ENCODE measurements around the gene TPM3.
"Not testable (repeated sequence)": the region's sequence is repeated elsewhere in the genome, so short reads cannot be mapped to it uniquely, and the experiment has no call there.

Gene TPM3

DNA sequence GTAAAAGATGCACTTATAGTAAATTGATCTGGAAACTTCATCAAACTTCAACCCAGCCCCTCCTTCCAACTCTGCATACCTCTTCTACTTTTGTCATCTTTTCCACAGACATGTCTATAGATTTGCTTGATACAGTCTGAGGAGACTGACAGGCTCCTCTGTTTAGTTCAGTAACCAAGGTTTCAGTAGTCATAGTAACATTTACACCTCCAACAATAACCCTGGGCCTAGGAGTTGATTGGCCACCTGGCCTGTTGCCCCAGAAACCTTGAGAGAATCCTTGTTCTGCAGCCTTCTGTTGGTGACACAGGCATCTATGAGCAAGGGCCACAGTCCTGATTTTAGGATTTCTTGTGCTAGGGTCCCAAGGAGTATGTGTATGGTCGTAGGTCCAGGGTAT, 14.3 kb upstream of the TPM3 start, which contains the start of gene CFAP141 (continued):
- TF ChIP-seq GLIS3 (CRISPR knock-in tag; IDR thresholded peaks at IDR 0.05) (no peak), PPARA (CRISPR knock-in tag; IDR thresholded peaks at IDR 0.05; ENCODE audit: borderline replicate concordance) (no peak)

DNA sequence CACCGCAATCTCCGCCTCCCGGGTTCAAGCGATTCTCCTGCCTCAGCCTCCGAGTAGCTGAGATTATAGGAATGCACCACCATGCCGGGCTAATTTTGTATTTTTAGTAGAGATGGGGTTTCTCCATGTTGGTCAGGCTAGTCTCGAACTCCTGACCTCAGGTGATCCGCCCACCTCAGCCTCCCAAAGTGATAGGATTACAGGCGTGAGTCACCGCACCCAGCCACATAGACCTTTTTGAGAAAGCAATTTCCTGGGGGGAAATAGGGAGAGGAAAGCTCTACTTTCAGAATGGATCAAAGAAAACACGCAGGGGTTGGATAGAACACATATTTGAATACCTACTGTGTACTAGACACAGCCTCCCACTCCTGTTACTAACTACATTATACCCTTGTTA, 13.9 kb upstream of the TPM3 start:
- ATAC-seq, result not testable (repeated sequence)

DNA sequence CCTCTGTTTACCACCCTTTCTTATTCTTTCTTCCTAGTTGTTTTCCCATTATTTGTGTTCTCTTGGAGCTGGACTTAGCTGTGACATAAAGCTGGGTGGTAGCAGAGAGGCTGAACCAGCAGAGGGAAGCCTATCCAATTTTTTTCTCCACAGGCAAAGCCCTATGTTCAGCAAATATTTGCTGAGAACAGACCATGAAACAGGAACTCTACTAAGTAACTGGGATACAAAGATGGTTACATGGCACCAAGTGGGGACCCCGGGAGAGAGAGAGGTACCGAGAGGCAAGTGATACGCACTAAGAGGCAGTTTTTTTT, 7.6 kb upstream of the TPM3 start:
- no peak for TF ChIP-seq ZNF70 (CRISPR knock-in tag; IDR thresholded peaks at IDR 0.05)
- TF ChIP-seq, protein P1, sequence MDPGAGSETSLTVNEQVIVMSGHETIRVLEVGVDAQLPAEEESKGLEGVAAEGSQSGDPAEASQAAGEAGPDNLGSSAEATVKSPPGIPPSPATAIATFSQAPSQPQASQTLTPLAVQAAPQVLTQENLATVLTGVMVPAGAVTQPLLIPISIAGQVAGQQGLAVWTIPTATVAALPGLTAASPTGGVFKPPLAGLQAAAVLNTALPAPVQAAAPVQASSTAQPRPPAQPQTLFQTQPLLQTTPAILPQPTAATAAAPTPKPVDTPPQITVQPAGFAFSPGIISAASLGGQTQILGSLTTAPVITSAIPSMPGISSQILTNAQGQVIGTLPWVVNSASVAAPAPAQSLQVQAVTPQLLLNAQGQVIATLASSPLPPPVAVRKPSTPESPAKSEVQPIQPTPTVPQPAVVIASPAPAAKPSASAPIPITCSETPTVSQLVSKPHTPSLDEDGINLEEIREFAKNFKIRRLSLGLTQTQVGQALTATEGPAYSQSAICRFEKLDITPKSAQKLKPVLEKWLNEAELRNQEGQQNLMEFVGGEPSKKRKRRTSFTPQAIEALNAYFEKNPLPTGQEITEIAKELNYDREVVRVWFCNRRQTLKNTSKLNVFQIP (CRISPR knock-in tag; IDR thresholded peaks at IDR 0.05; ENCODE audit: borderline replicate concordance, low read depth), result no peak
- TF ChIP-seq ZC3H10 (CRISPR knock-in tag; IDR thresholded peaks at IDR 0.05), result no peak
- TF ChIP-seq, protein P2, sequence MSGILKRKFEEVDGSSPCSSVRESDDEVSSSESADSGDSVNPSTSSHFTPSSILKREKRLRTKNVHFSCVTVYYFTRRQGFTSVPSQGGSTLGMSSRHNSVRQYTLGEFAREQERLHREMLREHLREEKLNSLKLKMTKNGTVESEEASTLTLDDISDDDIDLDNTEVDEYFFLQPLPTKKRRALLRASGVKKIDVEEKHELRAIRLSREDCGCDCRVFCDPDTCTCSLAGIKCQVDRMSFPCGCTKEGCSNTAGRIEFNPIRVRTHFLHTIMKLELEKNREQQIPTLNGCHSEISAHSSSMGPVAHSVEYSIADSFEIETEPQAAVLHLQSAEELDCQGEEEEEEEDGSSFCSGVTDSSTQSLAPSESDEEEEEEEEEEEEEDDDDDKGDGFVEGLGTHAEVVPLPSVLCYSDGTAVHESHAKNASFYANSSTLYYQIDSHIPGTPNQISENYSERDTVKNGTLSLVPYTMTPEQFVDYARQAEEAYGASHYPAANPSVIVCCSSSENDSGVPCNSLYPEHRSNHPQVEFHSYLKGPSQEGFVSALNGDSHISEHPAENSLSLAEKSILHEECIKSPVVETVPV (CRISPR knock-in tag; IDR thresholded peaks at IDR 0.05), result no peak
- TF ChIP-seq ZNF8 (CRISPR knock-in tag; IDR thresholded peaks at IDR 0.05), result no peak
- no peak for TF ChIP-seq TCF4 (CRISPR knock-in tag; IDR thresholded peaks at IDR 0.05; ENCODE audit: borderline replicate concordance)
- no peak for TF ChIP-seq ZNF565 (CRISPR knock-in tag; conservative IDR thresholded peaks at IDR 0.05; ENCODE audit: low read depth)
- ATAC-seq, result peak; percentile 76

DNA sequence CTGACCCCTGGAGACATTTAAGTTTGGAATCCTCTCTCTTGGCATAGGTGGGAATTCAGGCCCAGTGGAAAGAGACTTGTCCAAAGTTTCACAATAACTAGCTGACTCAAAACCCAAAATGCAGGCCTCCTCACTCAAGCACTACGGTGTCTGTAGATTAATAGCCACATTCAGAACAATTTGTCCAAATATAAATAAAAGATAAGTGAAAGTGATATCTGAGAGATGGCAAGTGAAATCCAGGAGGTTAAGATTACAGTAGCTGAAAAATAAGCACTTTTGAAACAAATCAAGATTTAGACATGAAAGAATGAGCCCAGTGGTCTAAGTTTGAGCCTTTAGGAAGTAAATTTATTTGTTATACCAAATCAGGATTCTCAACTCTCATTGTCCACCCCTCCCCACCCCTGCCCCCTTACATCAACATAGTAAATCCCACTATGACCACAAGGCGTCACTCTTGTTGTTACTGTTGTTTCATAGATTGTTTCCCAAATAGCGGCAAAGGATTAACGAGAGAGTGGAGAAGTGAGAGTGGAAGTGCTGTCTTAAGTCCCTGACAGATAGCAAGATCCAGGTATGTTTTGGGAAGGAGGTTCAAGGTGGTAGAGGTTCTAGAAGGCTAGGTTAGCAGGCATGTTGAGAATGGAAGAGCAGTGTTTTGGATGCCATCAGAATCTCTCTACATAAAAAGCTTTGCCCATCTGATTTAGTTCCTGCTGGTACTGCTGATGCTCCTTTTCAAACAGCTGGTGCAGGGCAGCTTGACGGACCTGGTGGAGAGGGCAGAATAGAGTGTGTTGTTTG, 7.1 kb upstream of the TPM3 start:
- TF ChIP-seq ZFP30 (CRISPR knock-in tag; IDR thresholded peaks at IDR 0.05) (no peak), BACH2 (CRISPR knock-in tag; IDR thresholded peaks at IDR 0.05; ENCODE audit: borderline replicate concordance) (no peak), ZFP3 (CRISPR knock-in tag; IDR thresholded peaks at IDR 0.05) (no peak), GLIS3 (CRISPR knock-in tag; IDR thresholded peaks at IDR 0.05) (no peak), ESRRG (CRISPR knock-in tag; IDR thresholded peaks at IDR 0.05) (no peak), TCF4 (CRISPR knock-in tag; IDR thresholded peaks at IDR 0.05; ENCODE audit: borderline replicate concordance) (no peak), ZNF565 (CRISPR knock-in tag; conservative IDR thresholded peaks at IDR 0.05; ENCODE audit: low read depth) (no peak), CSDC2 (CRISPR knock-in tag; IDR thresholded peaks at IDR 0.05) (no peak), RARB (CRISPR knock-in tag; IDR thresholded peaks at IDR 0.05) (no peak), ARNTL (CRISPR knock-in tag; IDR thresholded peaks at IDR 0.05; ENCODE audit: borderline replicate concordance, low read depth) (no peak), SNAI2 (CRISPR knock-in tag; IDR thresholded peaks at IDR 0.05) (no peak), ZC3H10 (CRISPR knock-in tag; IDR thresholded peaks at IDR 0.05) (no peak), ISL1 (CRISPR knock-in tag; IDR thresholded peaks at IDR 0.05) (no peak)
- TF ChIP-seq, protein P1 (CRISPR knock-in tag; IDR thresholded peaks at IDR 0.05; ENCODE audit: borderline replicate concordance, low read depth), result no peak
- TF ChIP-seq, protein P3, sequence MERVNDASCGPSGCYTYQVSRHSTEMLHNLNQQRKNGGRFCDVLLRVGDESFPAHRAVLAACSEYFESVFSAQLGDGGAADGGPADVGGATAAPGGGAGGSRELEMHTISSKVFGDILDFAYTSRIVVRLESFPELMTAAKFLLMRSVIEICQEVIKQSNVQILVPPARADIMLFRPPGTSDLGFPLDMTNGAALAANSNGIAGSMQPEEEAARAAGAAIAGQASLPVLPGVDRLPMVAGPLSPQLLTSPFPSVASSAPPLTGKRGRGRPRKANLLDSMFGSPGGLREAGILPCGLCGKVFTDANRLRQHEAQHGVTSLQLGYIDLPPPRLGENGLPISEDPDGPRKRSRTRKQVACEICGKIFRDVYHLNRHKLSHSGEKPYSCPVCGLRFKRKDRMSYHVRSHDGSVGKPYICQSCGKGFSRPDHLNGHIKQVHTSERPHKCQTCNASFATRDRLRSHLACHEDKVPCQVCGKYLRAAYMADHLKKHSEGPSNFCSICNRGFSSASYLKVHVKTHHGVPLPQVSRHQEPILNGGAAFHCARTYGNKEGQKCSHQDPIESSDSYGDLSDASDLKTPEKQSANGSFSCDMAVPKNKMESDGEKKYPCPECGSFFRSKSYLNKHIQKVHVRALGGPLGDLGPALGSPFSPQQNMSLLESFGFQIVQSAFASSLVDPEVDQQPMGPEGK (CRISPR knock-in tag; IDR thresholded peaks at IDR 0.05; ENCODE audit: borderline replicate concordance), result no peak
- TF ChIP-seq, protein P2 (CRISPR knock-in tag; IDR thresholded peaks at IDR 0.05), result no peak
- peak; percentile 88 for ATAC-seq

Data from SK-N-SH treated with all-trans-retinoic acid at 6 μM for 48 hours (cell line).